Measurements from ENCODE around the gene ACSM6. TPM values are rescaled to one million over a fixed set of nuclear protein-coding genes. Genes with fewer than 3 reads are reported as not detected.

ACSM6 gene
- polyA plus RNA-seq, 1 of the 3 experiments (the other 2 are of a cell fraction) = not detected

DNA sequence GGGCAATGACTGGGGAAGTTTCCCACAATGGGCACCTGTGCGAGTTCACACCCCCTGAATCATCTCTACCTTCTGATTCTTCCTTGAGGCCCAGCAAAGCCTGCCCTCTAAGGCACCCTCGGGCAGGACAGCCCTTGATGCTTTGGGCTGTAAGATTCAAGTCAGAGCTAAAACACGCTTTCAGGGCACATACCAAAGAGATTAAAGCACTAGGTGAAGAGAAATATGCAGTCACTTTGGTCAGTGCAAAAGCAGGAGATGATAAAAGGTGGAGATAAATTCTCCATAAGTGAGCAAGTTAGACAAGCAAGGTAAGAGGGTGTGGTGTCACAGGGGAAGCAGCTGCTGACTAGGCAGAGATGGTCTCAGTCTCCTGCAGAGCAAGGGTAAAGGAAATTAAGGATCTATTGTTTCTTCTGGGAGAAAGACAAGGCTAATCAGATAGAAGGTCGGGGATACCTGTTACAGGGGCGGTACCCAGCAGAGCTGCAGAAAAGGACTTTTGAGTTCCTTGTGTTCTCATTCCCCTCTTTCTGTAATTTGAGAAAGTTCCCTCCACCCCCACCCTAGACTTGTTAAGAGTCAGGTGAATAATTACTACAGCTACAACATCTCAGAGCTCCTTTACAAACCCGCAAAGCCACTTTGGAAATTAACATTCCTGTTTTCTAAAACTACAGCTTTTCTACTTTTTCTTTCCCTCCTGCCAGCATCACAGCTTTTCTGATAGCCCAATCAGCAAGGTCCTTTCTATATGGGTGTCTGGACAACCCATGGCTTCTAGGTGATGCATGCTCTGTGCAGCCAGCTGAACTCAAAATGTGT lies 70.4 kb downstream of the ACSM6 start:
- Histone ChIP-seq H3K36me3 (replicated peaks in 1 of 2; ENCODE audit: control insufficient read depth in 1 of 2, insufficient read depth in 2 of 2, low read length in 1 of 2) (peaks cover 3 to 24% of the 10 kb centered on the region in 2 experiments), H3K4me3 (ENCODE audit: low read depth in 2 of 2, low read length in 1 of 2) (no peak overlapping the region), H3K4me1 (ENCODE audit: control insufficient read depth in 1 of 2, insufficient read depth in 2 of 2, low read depth in 1 of 2, low read length in 1 of 2) (peaks cover 8 to 27% of the 10 kb centered on the region in 2 experiments; a peak in 3 of 4 replicates), H3K4me2 (no peak overlapping the region), H3K79me2 (ENCODE audit: insufficient read depth) (0 out of 2 replicates have a peak, but pooled peaks cover 3% of the 10 kb centered on the region), H3K9me2 (no peaks in the 10 kb centered on the region), H3F3A (replicated peaks; ENCODE audit: insufficient read depth) (peaks cover 9% of the 10 kb centered on the region), H3K9me3 (no peaks in the 10 kb centered on the region), H3K27me3 (ENCODE audit: insufficient read depth) (no peaks in the 10 kb centered on the region), H3K27ac (ENCODE audit: low read depth in 2 of 2, low read length in 1 of 2) (no peak overlapping the region), H3K9ac (no peak overlapping the region), H4K20me1 (ENCODE audit: insufficient read depth) (no peaks in the 10 kb centered on the region), H2AFZ (ENCODE audit: low read depth) (no peak overlapping the region)
- POLR2A ChIA-PET = no interaction called here
- TF ChIP-seq JUND (IDR thresholded peaks at IDR 0.05) = no peak
- TF ChIP-seq TCF12 (IDR thresholded peaks at IDR 0.05) = no peak
- CTCF ChIA-PET = interaction anchor here (0.6 to 4.7 kb wide), 5 partner anchors 18 to 114 kb away, joined by 3 to 17 read pairs (median 8); no protein-coding TSS in a partner anchor
- DNase-seq = no peak
- WGBS (ENCODE audit: low lambda C conversion rate) = 75% methylated on average over 6 of the region's 6 CpGs

DNA sequence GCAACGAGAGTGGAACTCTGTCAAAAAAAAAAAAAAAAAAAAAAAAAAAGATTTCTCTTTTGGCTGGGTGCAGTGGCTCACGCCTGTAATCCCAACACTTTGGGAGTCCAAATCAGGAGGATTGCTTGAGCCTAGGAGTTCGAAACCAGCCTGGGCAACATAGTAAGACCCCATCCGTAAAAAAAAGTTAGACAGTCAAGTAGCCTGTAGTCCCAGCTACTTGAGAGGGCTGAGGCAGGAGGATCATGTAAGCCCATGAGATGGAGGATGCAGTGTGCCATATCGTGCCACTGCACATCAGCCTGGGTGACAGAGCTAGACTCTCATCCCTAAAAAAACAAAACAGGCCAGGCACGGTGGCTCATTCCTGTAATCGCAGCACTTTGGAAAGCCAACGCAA lies 71.5 kb downstream of the ACSM6 start:
- no peak overlapping the region for H2AFZ ChIP-seq (ENCODE audit: low read depth)
- H3K36me3 ChIP-seq (replicated peaks in 1 of 2; ENCODE audit: control insufficient read depth in 1 of 2, insufficient read depth in 2 of 2, low read length in 1 of 2) = peaks cover 3 to 27% of the 10 kb centered on the region in 2 experiments
- H3K4me2 ChIP-seq = no peak overlapping the region
- no peaks in the 10 kb centered on the region for H3K9me3 ChIP-seq
- H3K9ac ChIP-seq = no peak overlapping the region
- H3K79me2 ChIP-seq (ENCODE audit: insufficient read depth) = peaks cover 4% of the 10 kb centered on the region; the same call in 1 of the 2 replicates
- peaks cover 5% of the 10 kb centered on the region for H3F3A ChIP-seq (replicated peaks; ENCODE audit: insufficient read depth)
- ChIA-PET CTCF (interaction anchor here (2.8 to 4.7 kb wide), 2 partner anchors 19 to 23 kb away, joined by 16 to 17 read pairs; no protein-coding TSS in a partner anchor), POLR2A (interaction anchor here (0.6 kb wide), 1 partner anchor 95 kb away, joined by 5 read pairs; no protein-coding TSS in a partner anchor)
- no peak overlapping the region for H3K4me3 ChIP-seq (ENCODE audit: low read depth in 2 of 2, low read length in 1 of 2)
- no peak overlapping the region; a peak in 1 of 4 replicates for H3K27ac ChIP-seq (ENCODE audit: low read depth in 2 of 2, low read length in 1 of 2)
- TF ChIP-seq GABPA (IDR thresholded peaks at IDR 0.05; ENCODE audit: low read depth) (no peak), GATA2 (CRISPR knock-in tag; IDR thresholded peaks at IDR 0.05) (no peak), CTCF (IDR thresholded peaks at IDR 0.05) (no peak), TEAD4 (IDR thresholded peaks at IDR 0.05; ENCODE audit: borderline replicate concordance, insufficient read depth) (no peak), RAD21 (IDR thresholded peaks at IDR 0.05; ENCODE audit: low read length) (no peak), EP300 (IDR thresholded peaks at IDR 0.05; ENCODE audit: borderline replicate concordance in 1 of 2, low read depth in 1 of 2, low read length in 1 of 2) (no peak)
- H4K20me1 ChIP-seq (ENCODE audit: insufficient read depth) = no peaks in the 10 kb centered on the region
- no peaks in the 10 kb centered on the region for H3K9me2 ChIP-seq
- H3K27me3 ChIP-seq (ENCODE audit: insufficient read depth) = no peaks in the 10 kb centered on the region
- H3K4me1 ChIP-seq (ENCODE audit: control insufficient read depth in 1 of 2, insufficient read depth in 2 of 2, low read depth in 1 of 2, low read length in 1 of 2) = peaks cover 8 to 15% of the 10 kb centered on the region in 2 experiments; a peak in 3 of 4 replicates
- DNase-seq = no peak
- WGBS (ENCODE audit: low lambda C conversion rate) = 96% methylated on average over 8 of the region's 8 CpGs
